GM18499 (cell line): ENCODE data around the gene OR5M3.

Experiments
- ATAC-seq: cut with Tn5 transposase; IDR thresholded peaks from one replicate; pipeline ENCODE4 v1.9.1; 2021; ENCODE audit warnings: moderate number of reproducible peaks; ENCODE audit not compliant: insufficient read depth, unreplicated experiment

The OR5M3 gene

GRCh38 chr11:56473252-56473651, at the start of gene OR5M3:
OR5M3 (minus strand) TSS chr11:56473352; CDS start chr11:56470497, 2,855 bp downstream.
- no peak for ATAC-seq

- ATAC-seq: no peak
Measured at GRCh38 chr11:56522008-56522407, 48.9 kb upstream of the OR5M3 start.

GRCh38 chr11:56513280-56513679, 40.1 kb upstream of the OR5M3 start:
- ATAC-seq: no peak

- ATAC-seq: no peak
Measured at GRCh38 chr11:56509439-56509838, 36.3 kb upstream of the OR5M3 start.

- no peak for ATAC-seq
Measured at GRCh38 chr11:56497010-56497409, 23.9 kb upstream of the OR5M3 start.

GRCh38 chr11:56495117-56495516, 22.0 kb upstream of the OR5M3 start:
- ATAC-seq: no peak

- no peak for ATAC-seq
Measured at GRCh38 chr11:56491270-56491669, 18.1 kb upstream of the OR5M3 start, which contains the start of gene OR5M8. OR5M8 (minus strand) TSS chr11:56491370; CDS start chr11:56491370, 0 bp downstream.

GRCh38 chr11:56486801-56487200, 13.6 kb upstream of the OR5M3 start:
- ATAC-seq: no peak

- ATAC-seq: no peak
Measured at GRCh38 chr11:56474729-56475235, 1.6 kb upstream of the OR5M3 start.

GRCh38 chr11:56457076-56457475, 16.1 kb downstream of the OR5M3 start:
- ATAC-seq: no peak

- ATAC-seq: no peak
Measured at GRCh38 chr11:56453521-56453920, 19.6 kb downstream of the OR5M3 start.
